Measurements from ENCODE around the gene C8G. TPM values are rescaled to one million over a fixed set of nuclear protein-coding genes. Genes with fewer than 3 reads are reported as not detected.

C8G gene
- total and polyA plus RNA-seq, 2 of the 13 experiments (the other 11 are each of a cell fraction or from before 2014, with no cell fraction given), result 4.9 to 12.8 TPM

- no peak; the same call in 1 of the 2 replicates for TF ChIP-seq ZNF143 (CRISPR knock-in tag; IDR thresholded peaks at IDR 0.05)
- peak; percentile 88 for TF ChIP-seq ZNF607 (CRISPR knock-in tag; IDR thresholded peaks at IDR 0.05; ENCODE audit: borderline replicate concordance)
- TF ChIP-seq MIER3 (CRISPR knock-in tag; IDR thresholded peaks at IDR 0.05; ENCODE audit: borderline replicate concordance), result 0 out of 2 replicates have a peak, but pooled peaks have one; percentile 75
- 0 out of 2 replicates have a peak, but pooled peaks have one; percentile 49 for TF ChIP-seq REL (CRISPR knock-in tag; conservative IDR thresholded peaks at IDR 0.05)
- 0 out of 2 replicates have a peak, but pooled peaks have one; percentile 53 for TF ChIP-seq MEF2D (CRISPR knock-in tag; IDR thresholded peaks at IDR 0.05)
- TF ChIP-seq ZNF441 (CRISPR knock-in tag; IDR thresholded peaks at IDR 0.05; ENCODE audit: borderline replicate concordance), result peak; percentile 46; the same call in 1 of the 2 replicates
- TF ChIP-seq ZNF260 (CRISPR knock-in tag; IDR thresholded peaks at IDR 0.05; ENCODE audit: borderline replicate concordance, low read depth), result no peak
- peak; percentile 90 for TF ChIP-seq ZFX (CRISPR knock-in tag; IDR thresholded peaks at IDR 0.05; ENCODE audit: low read depth)
- no peak for TF ChIP-seq ZNF354B (CRISPR knock-in tag; IDR thresholded peaks at IDR 0.05)
- no peak for TF ChIP-seq RFXANK (CRISPR knock-in tag; IDR thresholded peaks at IDR 0.05)
- no peak for TF ChIP-seq ZNF20 (CRISPR knock-in tag; IDR thresholded peaks at IDR 0.05)
- TF ChIP-seq NFIC (IDR thresholded peaks at IDR 0.05; ENCODE audit: low read length), result no peak
- 0 out of 2 replicates have a peak, but pooled peaks have one; percentile 19 for TF ChIP-seq ZBTB39 (CRISPR knock-in tag; IDR thresholded peaks at IDR 0.05)
- TF ChIP-seq HOXA7 (CRISPR knock-in tag; IDR thresholded peaks at IDR 0.05), result no peak
- TF ChIP-seq ZNF547 (CRISPR knock-in tag; IDR thresholded peaks at IDR 0.05), result peak; percentile 73
- TF ChIP-seq ZNF124 (CRISPR knock-in tag; IDR thresholded peaks at IDR 0.05), result no peak
- no peak for TF ChIP-seq ELF4 (CRISPR knock-in tag; IDR thresholded peaks at IDR 0.05; ENCODE audit: borderline replicate concordance)
- TF ChIP-seq DR1 (CRISPR knock-in tag; IDR thresholded peaks at IDR 0.05), result peak; percentile 90
- peak; percentile 37; the same call in 1 of the 2 replicates for TF ChIP-seq YEATS4 (CRISPR knock-in tag; IDR thresholded peaks at IDR 0.05; ENCODE audit: borderline replicate concordance)
- TF ChIP-seq RXRA (CRISPR knock-in tag; IDR thresholded peaks at IDR 0.05), result peak; percentile 85
- no peak for TF ChIP-seq AFF4 (CRISPR knock-in tag; IDR thresholded peaks at IDR 0.05)
- TF ChIP-seq MZF1 (CRISPR knock-in tag; IDR thresholded peaks at IDR 0.05; ENCODE audit: borderline replicate concordance), result no peak
- peak; percentile 55 for TF ChIP-seq ZNF18 (CRISPR knock-in tag; IDR thresholded peaks at IDR 0.05; ENCODE audit: insufficient replicate concordance)
Observed at GRCh38 chr9:136949817-136950655, 5.0 kb downstream of the C8G start (continued).
